Inferior parietal cortex (tissue), 1 donor: ENCODE measurements around the gene PACSIN1.

Source experiments
- DNase-seq: peaks from one replicate; pipeline ENCODE4 v3.0.0-alpha.2; 2016; ENCODE audit errors: extremely low spot score

PACSIN1 gene

GRCh38 chr6:34560366-34561226 is 94.7 kb downstream of the PACSIN1 start:
- DNase-seq: peak; percentile 57

GRCh38 chr6:34561227-34561530 is 95.3 kb downstream of the PACSIN1 start:
- DNase-seq: no peak

DNA sequence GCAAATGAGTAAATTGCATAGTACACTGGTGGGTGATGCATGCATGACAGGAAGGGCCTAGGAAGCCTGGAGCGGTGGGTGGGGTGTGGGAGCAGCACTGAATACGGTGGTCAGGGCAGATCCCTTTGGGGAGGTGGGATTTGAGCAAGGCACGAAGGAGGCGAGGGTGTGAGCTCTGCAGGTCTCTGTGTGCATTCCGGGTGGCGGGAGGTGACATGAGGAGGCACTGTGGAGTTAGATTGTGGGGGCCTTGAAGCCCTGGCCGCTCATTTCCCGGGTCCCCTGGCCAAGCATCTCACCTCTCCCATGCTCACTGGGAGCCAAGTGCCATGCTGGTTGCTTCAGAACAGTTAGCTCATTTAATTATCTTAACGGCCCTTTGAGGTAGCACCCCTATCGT is 96.5 kb downstream of the PACSIN1 start:
- DNase-seq: no peak

DNA sequence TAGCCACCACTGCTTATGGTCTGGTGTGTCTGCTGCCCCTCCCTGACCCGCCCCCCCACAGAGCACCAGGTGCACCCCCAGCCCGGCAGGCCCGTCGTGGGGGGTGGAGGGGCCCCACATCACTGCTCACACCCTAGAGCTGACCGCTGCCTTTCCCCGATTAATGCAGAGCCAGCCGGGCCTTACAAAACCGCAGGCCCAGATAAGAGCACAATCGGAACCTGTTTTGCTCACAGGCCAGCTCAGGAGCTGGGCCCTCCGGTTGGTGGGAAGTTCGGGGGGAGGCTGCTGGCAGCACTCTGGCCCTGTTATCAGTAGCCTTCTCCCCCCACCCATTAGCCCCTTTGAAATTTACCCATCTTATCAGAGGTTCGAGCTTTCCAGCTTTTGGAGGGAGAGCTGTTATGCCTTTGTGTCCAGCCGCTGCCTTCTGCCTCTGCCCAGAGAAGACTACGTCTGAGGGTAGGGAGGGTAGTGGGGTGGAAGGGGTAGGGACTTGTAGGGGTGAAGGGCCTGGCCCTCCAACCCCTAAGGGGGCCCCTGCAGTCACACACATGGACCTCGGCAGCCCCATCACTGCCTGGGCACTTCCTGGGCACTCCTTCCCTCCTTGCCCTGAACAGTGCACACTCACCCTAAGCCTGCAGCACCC is 97.1 kb downstream of the PACSIN1 start:
- peak; percentile 37 for DNase-seq

DNA sequence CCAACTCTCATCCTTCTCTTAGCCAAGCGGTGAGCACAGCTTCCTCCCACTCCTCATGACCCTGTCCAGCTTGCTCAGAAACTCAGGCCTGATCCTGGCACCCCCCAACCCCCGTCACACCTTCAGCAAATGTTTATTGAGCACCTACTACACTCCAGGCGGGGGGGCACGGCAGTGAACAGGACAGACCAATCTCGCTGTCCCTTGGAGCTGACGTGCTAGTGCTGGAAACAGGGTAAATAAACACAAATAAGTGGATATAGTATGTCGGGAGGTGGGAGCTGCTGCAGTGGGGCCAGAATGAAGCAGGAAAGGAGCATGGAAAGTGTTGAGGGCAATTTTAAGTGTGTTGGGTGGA is 97.6 kb downstream of the PACSIN1 start:
- DNase-seq: no peak

GRCh38 chr6:34564181-34564580 is 98.3 kb downstream of the PACSIN1 start:
- DNase-seq: no peak

DNA sequence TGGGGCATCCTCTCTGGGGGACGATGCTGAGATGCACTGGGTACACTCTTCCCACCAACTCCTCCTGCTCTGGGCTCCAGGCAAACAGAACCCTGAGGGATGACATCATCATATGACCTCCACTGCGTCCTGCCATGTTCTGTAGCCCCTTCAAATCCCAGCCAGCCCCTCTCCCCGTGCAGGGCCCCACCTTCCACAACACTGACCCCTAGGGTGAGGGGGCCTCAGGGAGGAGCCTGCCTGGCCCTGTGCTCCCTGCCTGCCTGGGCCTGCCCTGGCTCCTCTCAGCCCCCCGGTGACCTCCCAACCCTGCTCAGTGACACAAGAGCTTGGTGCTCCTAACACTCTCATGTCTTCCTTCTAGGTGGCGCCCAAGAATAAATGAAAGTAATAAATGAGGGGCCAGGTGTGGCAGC is 99.9 kb downstream of the PACSIN1 start:
- no peak for DNase-seq

DNA sequence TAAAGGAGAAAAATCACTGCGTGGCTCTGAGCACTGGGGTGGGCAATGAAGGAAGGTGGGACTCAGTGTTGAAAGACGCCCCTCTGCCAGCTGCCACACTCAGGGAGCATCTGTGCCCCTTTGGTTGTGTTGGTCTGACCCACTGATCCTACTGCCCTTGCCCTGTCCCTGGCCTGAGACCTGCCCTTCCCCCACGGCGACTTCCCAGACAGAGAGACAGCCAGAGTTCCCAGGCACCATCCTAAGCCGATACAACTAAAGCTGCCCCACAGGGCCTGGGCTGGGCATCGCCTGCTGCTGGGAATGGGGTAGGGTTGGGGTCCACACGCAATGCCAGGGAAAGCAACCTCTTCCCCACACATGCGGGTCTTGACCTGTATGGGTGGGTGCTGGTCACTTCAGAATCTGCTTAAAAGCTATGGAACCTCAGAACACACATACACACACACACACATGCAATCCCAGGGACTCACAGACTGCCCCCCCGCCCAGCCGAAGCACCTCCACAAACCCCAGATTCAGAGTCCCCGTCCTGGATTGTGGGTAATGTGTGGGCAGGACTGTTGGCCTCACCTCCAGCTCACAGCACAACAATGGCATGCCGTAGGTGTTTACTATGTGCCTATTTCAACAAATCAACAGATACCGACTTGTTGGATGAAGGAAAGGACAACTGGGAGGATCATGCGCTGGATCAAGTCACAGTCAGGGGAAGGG is 101.1 kb downstream of the PACSIN1 start:
- no peak for DNase-seq

GRCh38 chr6:34568341-34569201 is 102.7 kb downstream of the PACSIN1 start:
- no peak for DNase-seq

DNA sequence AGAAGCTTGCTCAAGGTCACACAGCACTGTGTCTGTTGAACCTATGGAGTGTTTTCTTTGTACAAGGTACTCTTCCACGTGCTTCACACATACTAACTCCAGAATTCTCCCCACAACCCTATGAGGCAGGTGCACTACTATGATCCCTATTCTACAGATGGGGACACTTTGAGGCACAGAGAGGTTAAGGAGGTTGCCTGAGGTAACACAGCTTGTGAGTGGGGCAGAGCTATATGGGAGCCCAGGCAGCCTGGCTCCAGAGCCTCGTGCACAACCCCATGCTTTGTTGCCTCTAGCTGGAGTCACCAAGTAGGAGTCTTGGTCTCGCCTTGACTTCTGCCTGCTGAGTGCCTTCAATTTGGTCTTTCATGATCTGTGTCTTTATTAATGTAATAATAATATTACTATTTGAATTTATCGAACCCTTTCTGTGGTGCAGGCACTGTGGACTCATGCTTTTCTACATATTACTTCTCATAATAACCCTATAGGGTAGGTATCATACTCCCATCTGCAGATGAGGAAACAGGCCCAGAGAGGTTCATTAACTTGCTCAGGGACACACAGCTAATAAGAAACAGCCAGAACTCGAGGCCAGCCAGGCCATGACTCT is 103.6 kb downstream of the PACSIN1 start:
- DNase-seq: no peak

DNA sequence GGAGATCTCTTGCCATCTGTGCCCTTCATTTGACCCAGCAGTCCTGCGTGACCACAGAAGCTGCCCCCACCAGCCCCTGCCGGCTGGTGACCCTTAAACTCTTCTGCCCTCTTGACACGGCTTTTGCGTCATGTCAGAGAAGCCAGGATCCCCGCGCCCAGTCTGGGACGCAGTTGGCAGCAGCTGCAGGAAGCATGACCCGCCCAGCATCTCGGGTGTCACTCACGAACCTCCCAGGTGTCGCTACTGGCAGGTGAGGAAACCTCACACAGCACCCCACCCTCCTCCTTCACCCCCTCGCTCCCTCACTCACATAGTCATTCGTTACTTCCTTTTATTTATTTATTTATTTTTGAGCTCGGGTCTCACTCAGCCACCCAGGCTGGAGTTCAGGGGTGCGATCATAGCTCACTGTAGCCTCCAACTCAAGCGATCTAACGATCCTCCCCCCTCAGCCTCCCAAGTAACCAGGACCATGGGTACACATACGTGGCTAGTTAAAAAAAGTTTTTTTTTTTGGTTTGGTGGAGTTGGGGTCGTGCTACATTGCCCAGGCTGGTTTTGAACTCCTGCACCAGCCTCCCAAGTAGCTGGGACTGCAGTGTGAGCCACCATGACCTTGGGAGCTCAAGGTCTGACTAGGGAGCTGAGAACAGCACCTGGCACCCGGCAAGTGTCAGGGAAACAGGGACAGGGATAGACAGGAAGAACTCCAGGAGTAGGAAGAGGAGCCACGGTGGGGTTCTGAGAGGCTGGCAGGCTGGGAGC is 104.4 kb downstream of the PACSIN1 start:
- no peak for DNase-seq

DNA sequence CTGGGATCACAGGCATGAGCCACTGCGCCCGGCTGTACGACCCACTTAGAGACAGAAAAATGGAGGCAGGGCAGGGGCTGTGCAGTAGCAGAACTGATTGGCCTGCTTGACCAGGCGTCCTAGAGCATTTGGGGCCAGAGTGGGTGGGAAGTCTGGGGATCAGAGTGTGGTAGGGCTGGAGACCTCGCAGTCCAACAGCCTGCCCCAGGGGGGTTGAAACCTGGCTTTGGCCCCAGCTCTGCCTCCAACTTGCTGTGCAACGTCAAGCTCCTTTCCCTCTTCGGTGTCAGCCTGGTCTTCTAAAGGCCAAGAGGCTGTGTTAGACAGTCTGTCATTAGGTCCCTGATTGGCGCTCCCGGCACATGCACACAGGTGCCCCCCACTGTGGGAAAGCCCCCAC is 105.5 kb downstream of the PACSIN1 start:
- DNase-seq: no peak

GRCh38 chr6:34572021-34572420 is 106.1 kb downstream of the PACSIN1 start:
- DNase-seq: no peak

GRCh38 chr6:34572585-34572984 is 106.7 kb downstream of the PACSIN1 start:
- no peak for DNase-seq

DNA sequence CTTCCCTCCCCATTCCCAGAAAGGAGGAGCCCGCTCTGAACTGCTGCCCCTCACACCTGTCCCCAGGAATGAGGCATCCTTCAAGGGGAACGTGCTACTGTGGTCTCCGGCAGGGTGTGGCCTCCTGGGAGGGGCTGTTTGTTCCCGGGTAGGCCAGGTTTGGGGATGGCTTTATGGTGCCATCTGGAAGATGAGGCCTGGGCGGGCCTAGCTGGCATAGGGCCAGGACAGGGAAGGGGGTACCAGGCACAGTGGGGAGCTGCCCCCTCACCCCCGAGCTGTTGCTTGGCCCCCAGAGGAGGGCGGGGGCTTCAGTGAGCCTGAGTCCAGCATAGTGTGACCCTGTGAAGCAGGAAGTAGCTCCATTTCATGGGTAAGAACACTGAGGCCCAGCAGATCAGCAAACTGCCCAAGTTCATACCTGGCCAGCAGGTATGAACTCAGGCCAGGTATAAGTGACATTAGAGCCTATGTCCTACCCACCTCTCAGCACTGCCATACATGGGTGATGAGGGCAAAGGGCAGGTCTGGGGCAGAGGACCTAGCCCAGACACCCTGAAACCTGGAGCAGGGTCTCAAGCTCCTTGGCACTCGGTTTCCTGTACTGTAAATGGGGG is 107.8 kb downstream of the PACSIN1 start:
- DNase-seq: no peak

DNA sequence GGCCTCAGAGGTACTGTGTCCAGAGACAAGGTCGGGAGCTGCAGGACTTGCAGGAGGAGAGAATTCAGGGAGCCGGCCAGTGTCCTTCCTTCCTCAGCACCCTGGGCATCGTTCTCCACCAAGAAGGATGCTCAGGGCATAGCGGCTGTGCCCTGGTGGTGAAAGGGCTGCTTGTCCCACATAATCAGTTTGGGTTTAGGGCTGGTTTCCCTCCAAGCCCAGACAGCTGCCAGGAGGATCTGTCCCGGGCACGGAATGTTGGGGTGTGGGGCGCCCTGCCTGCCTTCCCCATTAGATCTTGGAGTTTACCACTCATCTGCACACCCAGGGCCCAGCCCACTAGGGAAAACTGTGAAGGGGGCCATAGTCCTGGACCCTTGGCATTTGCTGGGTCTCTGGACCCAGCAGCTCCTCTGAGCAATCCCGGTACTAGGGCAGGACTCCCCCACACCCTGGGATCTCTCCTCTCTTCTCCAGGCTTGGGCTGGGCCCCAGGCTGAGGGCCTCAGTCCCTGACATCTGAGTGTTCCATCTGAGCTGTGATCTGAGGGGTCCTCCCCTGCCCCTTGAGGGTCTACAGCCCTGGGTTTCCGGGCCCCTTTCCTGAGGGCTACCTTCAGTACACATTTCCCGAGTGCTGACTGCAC is 108.9 kb downstream of the PACSIN1 start:
- no peak for DNase-seq

DNA sequence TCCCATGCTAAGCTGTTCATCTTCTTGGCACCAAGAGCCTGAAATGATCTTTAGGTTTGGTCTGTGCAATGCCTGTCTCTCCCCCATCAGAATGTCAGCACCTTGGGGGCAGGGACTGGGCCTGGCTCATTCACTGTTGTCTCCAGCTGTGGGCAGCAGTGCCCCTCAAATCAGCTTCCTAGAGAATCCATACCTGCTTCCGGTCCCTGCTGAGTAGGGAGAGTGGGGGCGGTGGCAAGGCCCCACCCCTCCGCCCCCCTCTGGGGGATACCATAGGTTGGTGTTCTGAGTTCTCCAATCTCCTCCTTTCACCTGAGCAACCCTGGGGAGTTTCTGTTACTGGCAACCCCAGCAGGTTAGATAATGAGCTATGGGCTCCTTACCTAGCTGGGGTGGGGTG is 109.5 kb downstream of the PACSIN1 start:
- no peak for DNase-seq

GRCh38 chr6:34576286-34576955 is 110.5 kb downstream of the PACSIN1 start:
- no peak for DNase-seq
